GM10266 (cell line): ENCODE measurements around the gene LRGUK.

ENCODE experiments used
- DNase-seq: peaks from one replicate; pipeline ENCODE4 v3.0.0; 2012; ENCODE audit errors: extremely low spot score
- TF ChIP-seq, protein P1 (sequence below): IDR thresholded peaks from 2 replicates; pipeline ENCODE4 v1.5.1; 2012; ENCODE audit warnings: mild to moderate bottlenecking, low read depth; ENCODE audit not compliant: control insufficient read depth, insufficient read depth; ENCODE audit errors: missing control alignments

The LRGUK gene

DNA sequence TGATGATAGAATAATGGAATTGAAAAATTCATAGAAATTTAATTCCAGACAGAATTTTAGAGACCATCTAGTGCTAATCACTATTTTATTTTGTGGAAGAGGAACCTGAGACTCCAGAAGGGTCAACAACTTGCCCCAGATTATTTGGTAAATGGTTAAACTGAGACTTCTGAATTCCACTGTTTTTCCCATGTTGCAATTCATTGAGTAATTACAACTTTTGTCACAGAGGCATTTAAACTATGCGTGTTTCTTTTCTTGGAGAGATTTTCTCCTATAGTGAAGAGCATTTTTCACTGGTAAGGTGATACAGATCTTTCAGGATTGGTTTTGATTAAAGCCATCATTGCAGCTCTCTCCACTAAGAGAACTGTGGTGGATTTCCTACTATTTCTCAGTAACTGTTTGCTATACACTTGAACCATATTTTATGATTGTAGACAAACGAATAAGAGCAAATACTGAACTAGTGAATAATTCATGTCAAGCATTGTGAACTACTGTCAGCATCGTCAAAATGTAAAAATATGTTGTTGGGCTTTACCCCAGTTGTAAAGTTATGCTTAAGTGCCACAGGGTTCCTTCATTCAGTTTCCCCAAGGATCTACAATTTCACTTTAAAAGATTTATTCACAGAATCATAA is 26.5 kb downstream of the LRGUK start:
- DNase-seq = no peak
- TF ChIP-seq, protein P1, sequence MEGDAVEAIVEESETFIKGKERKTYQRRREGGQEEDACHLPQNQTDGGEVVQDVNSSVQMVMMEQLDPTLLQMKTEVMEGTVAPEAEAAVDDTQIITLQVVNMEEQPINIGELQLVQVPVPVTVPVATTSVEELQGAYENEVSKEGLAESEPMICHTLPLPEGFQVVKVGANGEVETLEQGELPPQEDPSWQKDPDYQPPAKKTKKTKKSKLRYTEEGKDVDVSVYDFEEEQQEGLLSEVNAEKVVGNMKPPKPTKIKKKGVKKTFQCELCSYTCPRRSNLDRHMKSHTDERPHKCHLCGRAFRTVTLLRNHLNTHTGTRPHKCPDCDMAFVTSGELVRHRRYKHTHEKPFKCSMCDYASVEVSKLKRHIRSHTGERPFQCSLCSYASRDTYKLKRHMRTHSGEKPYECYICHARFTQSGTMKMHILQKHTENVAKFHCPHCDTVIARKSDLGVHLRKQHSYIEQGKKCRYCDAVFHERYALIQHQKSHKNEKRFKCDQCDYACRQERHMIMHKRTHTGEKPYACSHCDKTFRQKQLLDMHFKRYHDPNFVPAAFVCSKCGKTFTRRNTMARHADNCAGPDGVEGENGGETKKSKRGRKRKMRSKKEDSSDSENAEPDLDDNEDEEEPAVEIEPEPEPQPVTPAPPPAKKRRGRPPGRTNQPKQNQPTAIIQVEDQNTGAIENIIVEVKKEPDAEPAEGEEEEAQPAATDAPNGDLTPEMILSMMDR = no peak

DNA sequence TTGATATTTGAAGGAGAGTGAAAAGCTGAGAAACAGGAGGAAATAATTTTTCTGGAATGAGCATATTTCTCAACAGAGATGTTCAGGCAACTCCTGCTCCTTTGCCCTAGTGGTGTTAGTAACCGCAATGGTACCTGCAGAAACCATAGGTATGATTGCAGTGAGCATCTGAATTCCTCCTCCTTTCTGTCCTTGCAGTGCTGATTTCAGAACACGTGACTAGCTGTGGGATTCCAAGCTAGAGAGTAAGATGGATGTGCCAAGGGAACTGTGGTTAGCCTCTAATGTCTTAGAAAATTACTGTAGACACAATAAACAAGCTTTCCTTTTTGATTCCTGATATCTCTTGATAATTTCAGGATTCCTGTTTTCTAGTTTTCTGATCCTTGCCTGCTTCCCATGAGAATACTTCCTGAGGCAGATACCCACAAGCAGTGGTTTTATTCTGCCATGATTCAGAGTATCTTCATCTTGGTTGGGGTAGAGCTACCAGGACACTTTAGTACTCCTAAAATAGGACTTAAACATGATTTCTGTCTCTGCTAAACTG is 27.5 kb downstream of the LRGUK start:
- DNase-seq = no peak
- TF ChIP-seq, protein P1 = no peak

DNA sequence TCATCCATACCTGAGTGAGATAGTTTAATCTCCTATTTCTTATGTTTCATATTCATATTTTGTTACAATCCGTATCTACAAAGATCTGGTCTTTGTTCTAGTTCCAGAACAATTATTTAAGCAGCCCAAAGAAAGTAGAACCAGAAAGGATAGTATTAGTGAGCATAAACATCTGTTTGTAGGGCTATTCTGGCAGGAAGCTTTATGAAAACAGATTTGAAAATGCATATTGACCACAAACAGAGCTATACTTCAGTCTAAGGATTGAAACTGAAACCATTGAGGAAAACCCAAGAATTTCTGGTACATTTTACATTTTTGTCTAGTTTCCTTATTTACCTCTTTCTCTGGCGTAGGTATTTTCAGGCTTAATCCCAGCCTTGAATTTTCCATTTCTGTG is 28.1 kb downstream of the LRGUK start:
- TF ChIP-seq, protein P1 = no peak
- DNase-seq = no peak

DNA sequence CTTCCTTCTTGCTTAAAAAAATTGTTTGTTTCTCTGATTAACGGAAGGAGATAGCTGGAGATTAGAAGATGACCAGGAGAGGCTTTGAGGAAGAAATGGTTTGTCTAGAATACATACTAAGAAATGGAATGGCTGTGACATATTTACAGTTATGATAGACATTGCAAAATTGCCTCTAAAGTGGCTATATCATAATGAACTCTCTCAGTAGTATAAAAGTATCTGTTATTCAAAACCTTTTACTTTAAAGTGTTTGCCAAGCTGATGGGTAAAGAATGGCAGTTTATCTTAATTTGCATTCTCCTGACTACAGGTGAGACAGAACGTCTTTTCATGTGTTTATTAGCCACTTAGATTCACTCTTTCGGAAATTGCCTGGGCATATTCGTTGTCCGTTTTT is 28.7 kb downstream of the LRGUK start:
- TF ChIP-seq, protein P1 = no peak
- no peak for DNase-seq

DNA sequence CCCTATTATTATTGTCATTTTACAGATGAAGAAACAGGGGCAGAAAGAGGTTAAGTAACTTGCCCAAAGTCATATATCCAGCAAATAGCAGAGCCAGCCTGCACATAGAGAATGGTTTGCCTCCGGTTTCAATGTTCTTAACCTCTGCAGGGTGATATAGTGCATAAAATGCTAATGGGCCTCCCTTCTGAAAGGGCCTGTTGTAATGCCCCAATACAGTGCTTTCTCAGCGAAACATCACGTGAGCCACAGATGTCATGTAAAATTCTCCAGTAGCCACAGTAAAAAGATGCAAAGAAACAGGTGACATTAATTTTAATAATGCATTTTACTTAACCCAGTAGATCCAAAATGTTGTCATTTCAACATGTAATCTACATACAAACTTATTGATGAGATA is 38.1 kb downstream of the LRGUK start:
- TF ChIP-seq, protein P1 = no peak
- DNase-seq = no peak

DNA sequence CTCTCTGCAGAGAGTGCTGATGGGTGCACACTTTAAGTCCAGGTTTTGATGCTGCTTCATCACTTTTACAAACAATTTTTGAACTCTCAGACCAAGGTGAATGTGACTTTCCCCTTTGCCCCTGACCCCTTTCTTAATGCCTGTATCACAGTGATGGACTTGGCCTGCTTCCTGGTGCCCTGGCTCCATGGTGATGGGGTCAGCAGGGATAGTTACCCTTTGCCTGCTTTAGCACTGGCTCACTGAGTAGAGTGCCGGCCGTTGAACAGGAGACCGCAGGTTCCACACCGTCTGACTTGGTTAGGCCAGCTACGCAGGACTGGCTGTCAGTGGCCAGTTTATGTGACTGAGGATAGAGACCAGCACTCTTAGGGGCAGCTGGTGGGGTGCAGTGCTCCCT is 40.1 kb downstream of the LRGUK start:
- no peak for DNase-seq
- TF ChIP-seq, protein P1 = no peak

DNA sequence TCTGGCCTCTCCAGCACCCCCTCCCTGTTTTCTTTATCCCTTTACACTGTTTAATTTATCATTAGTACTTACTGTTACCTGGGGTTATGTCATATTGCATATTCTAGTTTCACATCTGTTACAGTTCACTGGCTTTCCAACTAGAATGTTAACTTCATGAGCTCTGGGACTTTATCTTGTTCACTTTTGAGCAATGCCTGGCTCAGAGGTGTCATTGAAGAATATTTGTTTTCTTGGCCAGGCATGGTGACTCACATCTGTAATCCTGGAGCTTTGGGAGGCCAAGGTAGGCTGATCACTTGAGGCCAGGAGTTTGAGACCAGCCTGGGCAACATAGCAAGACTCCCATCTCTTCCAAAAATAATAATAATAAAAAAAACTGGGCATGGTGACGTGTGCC is 40.7 kb downstream of the LRGUK start:
- TF ChIP-seq, protein P1 = no peak
- no peak for DNase-seq
